SIG-M5 treated with dmso at 0.1 percent for 504 hours (cell line): ENCODE results near the gene CAPZB.

Source experiments
- DNase-seq: peaks from one replicate; lab custom pipeline; 2025; ENCODE audit not compliant: unreplicated experiment; lab: John Stamatoyannopoulos, UW

Gene CAPZB

GRCh38 chr1:19390166-19390850 lies 95.0 kb downstream of the CAPZB start:
- no peak for DNase-seq

GRCh38 chr1:19388980-19389379 lies 96.4 kb downstream of the CAPZB start:
- no peak for DNase-seq

- no peak for DNase-seq
Measured at GRCh38 chr1:19387045-19387467, 98.3 kb downstream of the CAPZB start.

- DNase-seq, result no peak
Measured at GRCh38 chr1:19385869-19386591, 99.3 kb downstream of the CAPZB start.

GRCh38 chr1:19385221-19385620 lies 100.1 kb downstream of the CAPZB start:
- no peak for DNase-seq

GRCh38 chr1:19384772-19385187 lies 100.6 kb downstream of the CAPZB start:
- no peak for DNase-seq

- no peak for DNase-seq
Measured at GRCh38 chr1:19384113-19384512, 101.2 kb downstream of the CAPZB start.

- DNase-seq, result no peak
Measured at GRCh38 chr1:19382222-19382621, 103.1 kb downstream of the CAPZB start.

GRCh38 chr1:19381261-19381660 lies 104.1 kb downstream of the CAPZB start:
- DNase-seq, result no peak

- DNase-seq, result no peak
Measured at GRCh38 chr1:19377812-19378718, 107.3 kb downstream of the CAPZB start.

GRCh38 chr1:19376428-19377372 lies 108.6 kb downstream of the CAPZB start:
- DNase-seq, result no peak

- DNase-seq, result no peak
Measured at GRCh38 chr1:19375631-19376400, 109.5 kb downstream of the CAPZB start.

GRCh38 chr1:19374926-19375325 lies 110.4 kb downstream of the CAPZB start:
- DNase-seq, result no peak

GRCh38 chr1:19374083-19374801 lies 111.1 kb downstream of the CAPZB start:
- no peak for DNase-seq

GRCh38 chr1:19373211-19374082 lies 111.9 kb downstream of the CAPZB start:
- DNase-seq, result no peak

- DNase-seq, result no peak
Measured at GRCh38 chr1:19372602-19373001, 112.7 kb downstream of the CAPZB start.

GRCh38 chr1:19372136-19372514 lies 113.2 kb downstream of the CAPZB start:
- no peak for DNase-seq
